Stimulated activated CD4-positive, alpha-beta T cell treated with anti-CD3 and anti-CD28 coated beads, Interleukin-12 subunit alpha, Interleukin-12 subunit beta, amount 100 ng/mL, for 24 hours (primary cell): ENCODE measurements around the gene CTTNBP2NL.
"Not testable (repeated sequence)": the region's sequence is repeated elsewhere in the genome, so short reads cannot be mapped to it uniquely, and the experiment has no call there.

ENCODE experiments used
- DNase-seq, 2 experiments: peaks; one replicate each; pipeline ENCODE4 v3.0.0-alpha.2; 2020; ENCODE audit warnings: low read depth in 2 of 2

The CTTNBP2NL gene

GRCh38 chr1:112423666-112424065 is 27.7 kb downstream of the CTTNBP2NL start:
- not testable (repeated sequence) for DNase-seq

GRCh38 chr1:112429749-112430148 is 33.7 kb downstream of the CTTNBP2NL start:
- DNase-seq = no peak

GRCh38 chr1:112431038-112431437 is 35.0 kb downstream of the CTTNBP2NL start:
- DNase-seq = no peak

- DNase-seq = no peak
Observed at GRCh38 chr1:112435448-112435847, 39.4 kb downstream of the CTTNBP2NL start.

GRCh38 chr1:112436384-112437156 is 40.6 kb downstream of the CTTNBP2NL start:
- no peak for DNase-seq

GRCh38 chr1:112438156-112438555 is 42.1 kb downstream of the CTTNBP2NL start:
- not testable (repeated sequence) for DNase-seq

- DNase-seq = no peak
Observed at GRCh38 chr1:112439592-112439991, 43.6 kb downstream of the CTTNBP2NL start.

- DNase-seq = no peak
Observed at GRCh38 chr1:112440574-112440973, 44.6 kb downstream of the CTTNBP2NL start.

GRCh38 chr1:112444269-112444668 is 48.3 kb downstream of the CTTNBP2NL start:
- no peak for DNase-seq

GRCh38 chr1:112445596-112445995 is 49.6 kb downstream of the CTTNBP2NL start:
- DNase-seq = no peak

GRCh38 chr1:112446411-112446810 is 50.4 kb downstream of the CTTNBP2NL start:
- DNase-seq = no peak

- no peak for DNase-seq
Observed at GRCh38 chr1:112448904-112449629, 53.1 kb downstream of the CTTNBP2NL start.

GRCh38 chr1:112449630-112449983 is 53.6 kb downstream of the CTTNBP2NL start:
- DNase-seq = no peak

- DNase-seq = no peak
Observed at GRCh38 chr1:112450773-112451172, 54.8 kb downstream of the CTTNBP2NL start.

- not testable (repeated sequence) for DNase-seq
Observed at GRCh38 chr1:112451301-112451700, 55.3 kb downstream of the CTTNBP2NL start.

GRCh38 chr1:112453876-112454275 is 57.9 kb downstream of the CTTNBP2NL start:
- DNase-seq = no peak

GRCh38 chr1:112454316-112454715 is 58.3 kb downstream of the CTTNBP2NL start:
- no peak for DNase-seq

- no peak for DNase-seq
Observed at GRCh38 chr1:112457241-112457640, 61.2 kb downstream of the CTTNBP2NL start.

- DNase-seq = no peak
Observed at GRCh38 chr1:112457955-112458354, 61.9 kb downstream of the CTTNBP2NL start.

- no peak for DNase-seq
Observed at GRCh38 chr1:112458756-112459155, 62.7 kb downstream of the CTTNBP2NL start.

- no peak for DNase-seq
Observed at GRCh38 chr1:112460615-112461014, 64.6 kb downstream of the CTTNBP2NL start.

- no peak for DNase-seq
Observed at GRCh38 chr1:112461200-112461871, 65.3 kb downstream of the CTTNBP2NL start.

GRCh38 chr1:112462953-112463279 is 66.9 kb downstream of the CTTNBP2NL start:
- DNase-seq = no peak
